Natural killer cell (primary cell): ENCODE data around the gene ROBO1. TPM values are rescaled to one million over a fixed set of nuclear protein-coding genes. Genes with fewer than 3 reads are reported as not detected.

Experiments
- ATAC-seq, 3 donors: fragments of 150-1000 bp in 2 of 3; fragments of 200-7000 bp in 1 of 3; cut with Tn5 transposase; 1 replicate in 1 of 3; 2 replicates in 2 of 3; pipeline ENCODE4 v1.10.0; 2021; ENCODE audit warnings: mild to moderate bottlenecking in 2 of 3, moderate library complexity in 2 of 3
- DNase-seq, 2 donors: peaks; one replicate each; pipeline versions ENCODE4 v3.0.0 to v3.0.0-alpha.2; 2013 to 2021; ENCODE audit warnings: mixed read lengths in 1 of 2
- H3K27ac ChIP-seq: one replicate; pipeline ENCODE4 v1.5.1; 2013; ENCODE audit warnings: mild to moderate bottlenecking, low read length
- H3K27me3 ChIP-seq: one replicate; pipeline ENCODE4 v1.6.1; 2013; ENCODE audit warnings: low read length; ENCODE audit not compliant: control insufficient read depth, insufficient read depth
- H3K36me3 ChIP-seq: one replicate; pipeline ENCODE4 v1.6.1; 2013; ENCODE audit warnings: low read length; ENCODE audit not compliant: control insufficient read depth, insufficient read depth
- H3K4me1 ChIP-seq: one replicate; pipeline ENCODE4 v1.6.1; 2013; ENCODE audit warnings: low read length; ENCODE audit not compliant: control insufficient read depth, insufficient read depth
- H3K4me3 ChIP-seq: one replicate; pipeline ENCODE4 v1.5.1; 2013; ENCODE audit warnings: low read length
- H3K9me3 ChIP-seq: one replicate; pipeline ENCODE4 v1.6.1; 2013; ENCODE audit warnings: low read length; ENCODE audit not compliant: control insufficient read depth, insufficient read depth
- H3K27ac Mint-ChIP-seq, 2 donors: one replicate each; pipeline ENCODE4 v1.8.0; 2022; ENCODE audit warnings: mild to moderate bottlenecking in 2 of 2, mixed read lengths in 2 of 2, moderate library complexity in 1 of 2
- H3K27me3 Mint-ChIP-seq, 2 donors: one replicate each; pipeline ENCODE4 v1.8.0; 2022; ENCODE audit warnings: low read depth in 2 of 2, mixed read lengths in 2 of 2
- H3K36me3 Mint-ChIP-seq: one replicate; pipeline ENCODE4 v1.8.0; 2022; ENCODE audit warnings: mixed read lengths
- H3K4me1 Mint-ChIP-seq, 2 donors: one replicate each; pipeline ENCODE4 v1.8.0; 2022; ENCODE audit warnings: mixed read lengths in 2 of 2
- H3K4me3 Mint-ChIP-seq: one replicate; pipeline ENCODE4 v1.8.0; 2022; ENCODE audit warnings: mild to moderate bottlenecking, moderate library complexity, mixed read lengths
- H3K9me3 Mint-ChIP-seq, 2 donors: one replicate each; pipeline ENCODE4 v1.8.0; 2022; ENCODE audit warnings: mixed read lengths in 2 of 2
- WGBS: methylation state at CpG from one replicate; pipeline ENCODE4 v1.1.7; 2013; ENCODE audit warnings: missing lambda C conversion rate; ENCODE audit not compliant: insufficient coverage; 5-methylcytosine and 5-hydroxymethylcytosine counted together
- intact Hi-C: fragments of 100-400 bp; cut with micrococcal nuclease; formaldehyde crosslinking; loops from one replicate; pipeline ENCODE4 v1.14.2; 2022
- total RNA-seq, 4 donors: library from RNA; stranded (reverse); fragments of 120-200 nt in 1 of 4; gene quantifications; one replicate each; pipeline versions ENCODE4 v1.2.3 to v1.2.4, GENCODE V29; 2013 to 2022
- TF ChIP-seq, protein P1 (sequence below): fragments of 200-600 bp; IDR thresholded peaks from one replicate; pipeline ENCODE4 v1.8.0; 2022; ENCODE audit warnings: antibody characterized with exemption

ROBO1 gene
- total RNA-seq, 3 donors from 2014 or later (not counting 1 experiment from before 2014, with no cell fraction given): 0.07 TPM; not detected in 2

DNA sequence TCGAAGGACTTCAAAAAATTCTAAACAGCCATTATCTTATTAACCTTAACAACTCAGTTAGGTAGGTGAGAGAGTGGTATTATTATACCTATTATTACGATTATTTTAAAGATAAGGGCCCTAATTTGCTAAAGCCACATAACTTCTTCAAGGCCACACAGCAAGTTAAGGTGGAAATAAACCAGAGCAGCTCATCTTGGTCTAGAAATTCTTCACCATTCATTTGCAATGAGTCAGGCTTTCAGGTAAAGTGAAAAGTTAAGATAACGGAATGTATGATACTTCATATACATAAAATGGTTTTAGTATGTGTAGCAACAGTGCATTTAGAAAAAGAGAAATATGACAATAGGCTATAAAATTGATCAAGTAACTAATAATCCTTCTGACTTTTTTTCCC is 920.2 kb downstream of the ROBO1 start:
- TF ChIP-seq, protein P1, sequence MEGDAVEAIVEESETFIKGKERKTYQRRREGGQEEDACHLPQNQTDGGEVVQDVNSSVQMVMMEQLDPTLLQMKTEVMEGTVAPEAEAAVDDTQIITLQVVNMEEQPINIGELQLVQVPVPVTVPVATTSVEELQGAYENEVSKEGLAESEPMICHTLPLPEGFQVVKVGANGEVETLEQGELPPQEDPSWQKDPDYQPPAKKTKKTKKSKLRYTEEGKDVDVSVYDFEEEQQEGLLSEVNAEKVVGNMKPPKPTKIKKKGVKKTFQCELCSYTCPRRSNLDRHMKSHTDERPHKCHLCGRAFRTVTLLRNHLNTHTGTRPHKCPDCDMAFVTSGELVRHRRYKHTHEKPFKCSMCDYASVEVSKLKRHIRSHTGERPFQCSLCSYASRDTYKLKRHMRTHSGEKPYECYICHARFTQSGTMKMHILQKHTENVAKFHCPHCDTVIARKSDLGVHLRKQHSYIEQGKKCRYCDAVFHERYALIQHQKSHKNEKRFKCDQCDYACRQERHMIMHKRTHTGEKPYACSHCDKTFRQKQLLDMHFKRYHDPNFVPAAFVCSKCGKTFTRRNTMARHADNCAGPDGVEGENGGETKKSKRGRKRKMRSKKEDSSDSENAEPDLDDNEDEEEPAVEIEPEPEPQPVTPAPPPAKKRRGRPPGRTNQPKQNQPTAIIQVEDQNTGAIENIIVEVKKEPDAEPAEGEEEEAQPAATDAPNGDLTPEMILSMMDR: no peak
- no peaks in the 10 kb centered on the region for H3K4me1 ChIP-seq
- H3K4me3 ChIP-seq: no peak overlapping the region
- H3K27me3 ChIP-seq: no peaks in the 10 kb centered on the region
- intact Hi-C loops: no loop called here
- H3K4me3 Mint-ChIP-seq: no peak overlapping the region
- DNase-seq (no peak), ATAC-seq (no peak)
- H3K4me1 Mint-ChIP-seq: no peaks in the 10 kb centered on the region
- H3K27ac ChIP-seq: no peak overlapping the region
- H3K36me3 ChIP-seq: no peaks in the 10 kb centered on the region
- WGBS: no CpG with 5 or more reads among the region's 3 CpGs
- no peaks in the 10 kb centered on the region for H3K36me3 Mint-ChIP-seq
- peaks cover 6 to 11% of the 10 kb centered on the region in 2 donors for H3K9me3 Mint-ChIP-seq
- H3K27ac Mint-ChIP-seq: no peak overlapping the region
- H3K27me3 Mint-ChIP-seq: no peaks in the 10 kb centered on the region
- no peaks in the 10 kb centered on the region for H3K9me3 ChIP-seq

DNA sequence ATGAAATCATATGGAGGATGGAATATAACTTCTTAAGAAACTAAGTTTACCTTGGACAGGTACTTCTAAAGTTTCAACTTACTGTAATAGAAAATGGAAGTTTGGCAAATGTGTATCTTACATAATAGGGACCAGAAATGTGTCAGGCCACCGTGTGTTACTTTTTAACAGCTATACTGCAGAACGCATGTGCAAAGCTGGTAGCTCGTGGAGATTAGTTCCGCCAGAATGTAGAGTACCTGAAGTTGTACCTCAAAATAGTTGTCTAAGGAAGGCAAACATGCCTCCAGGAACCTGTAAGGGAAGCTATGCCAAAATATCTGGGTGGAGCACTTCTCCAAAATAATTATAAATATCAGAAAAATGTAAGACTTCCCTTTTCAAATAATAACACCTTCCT is 920.6 kb downstream of the ROBO1 start:
- 74% methylated on average over 4 of the region's 4 CpGs for WGBS
- Histone ChIP-seq H3K36me3 (no peaks in the 10 kb centered on the region), H3K4me3 (no peak overlapping the region), H3K27me3 (no peaks in the 10 kb centered on the region), H3K9me3 (no peaks in the 10 kb centered on the region), H3K4me1 (no peaks in the 10 kb centered on the region), H3K27ac (no peak overlapping the region)
- no peak for DNase-seq
- H3K4me1 Mint-ChIP-seq: no peaks in the 10 kb centered on the region
- H3K27ac Mint-ChIP-seq: no peak overlapping the region
- H3K27me3 Mint-ChIP-seq: no peaks in the 10 kb centered on the region
- ATAC-seq: no peak
- intact Hi-C loops: no loop called here
- H3K4me3 Mint-ChIP-seq: no peak overlapping the region
- TF ChIP-seq, protein P1: no peak
- no peaks in the 10 kb centered on the region for H3K36me3 Mint-ChIP-seq
- H3K9me3 Mint-ChIP-seq: peaks cover 4 to 7% of the 10 kb centered on the region in 2 donors

DNA sequence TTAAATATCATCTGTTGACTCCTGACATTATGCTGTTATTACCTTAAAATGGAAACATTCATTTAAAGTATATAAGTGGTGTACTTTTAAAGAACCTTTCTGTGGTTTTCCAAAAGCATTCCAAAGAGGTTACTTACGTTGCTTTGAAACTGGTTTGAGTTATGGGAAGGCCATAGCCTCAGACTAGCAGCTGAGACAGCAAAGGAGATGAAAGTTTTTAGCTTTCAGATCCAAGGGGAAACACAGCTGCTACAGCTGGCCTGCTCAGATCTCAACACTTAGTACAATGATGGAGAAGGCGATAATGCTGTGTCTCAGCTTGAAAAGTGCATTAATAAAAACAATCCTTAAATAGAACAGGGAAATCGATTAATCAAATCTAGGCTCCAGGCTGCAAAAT is 921.1 kb downstream of the ROBO1 start:
- intact Hi-C loops: no loop called here
- 38% methylated on average over 1 of the region's 3 CpGs for WGBS

DNA sequence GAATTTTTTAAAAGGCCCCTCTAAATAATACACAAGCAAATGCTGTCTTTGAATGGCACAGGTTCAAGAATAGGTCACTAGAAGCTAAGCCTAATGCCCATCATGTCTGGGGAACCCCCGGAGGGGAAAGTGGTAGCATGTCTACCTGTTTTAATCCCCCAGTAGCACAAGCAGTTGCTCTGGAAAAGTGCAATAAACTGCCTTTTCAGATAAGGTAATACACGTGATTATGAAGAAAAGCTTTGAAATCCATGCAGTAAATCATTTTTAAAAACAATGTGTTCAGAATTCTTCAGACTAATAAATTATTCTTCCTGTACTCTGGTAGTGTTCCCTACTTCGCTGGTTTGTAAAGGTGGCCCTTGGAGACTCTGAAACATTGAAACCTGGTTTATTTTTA is 922.2 kb downstream of the ROBO1 start:
- Histone ChIP-seq H3K4me3 (no peak overlapping the region), H3K4me1 (no peaks in the 10 kb centered on the region), H3K36me3 (no peaks in the 10 kb centered on the region), H3K27me3 (no peaks in the 10 kb centered on the region), H3K9me3 (no peaks in the 10 kb centered on the region), H3K27ac (no peak overlapping the region)
- ATAC-seq (no peak), DNase-seq (no peak)
- peaks cover 4 to 10% of the 10 kb centered on the region in 2 donors for H3K9me3 Mint-ChIP-seq
- H3K27ac Mint-ChIP-seq: no peak overlapping the region
- no peak overlapping the region for H3K4me3 Mint-ChIP-seq
- intact Hi-C loops: no loop called here
- H3K36me3 Mint-ChIP-seq: no peaks in the 10 kb centered on the region
- no peaks in the 10 kb centered on the region for H3K27me3 Mint-ChIP-seq
- 33% methylated on average over 2 of the region's 3 CpGs for WGBS
- TF ChIP-seq, protein P1: no peak
- no peaks in the 10 kb centered on the region for H3K4me1 Mint-ChIP-seq

More for the DNA sequence above, 921.1 kb downstream of the ROBO1 start:
- TF ChIP-seq, protein P1: no peak
- Histone ChIP-seq H3K4me3 (no peak overlapping the region), H3K9me3 (no peaks in the 10 kb centered on the region), H3K36me3 (no peaks in the 10 kb centered on the region), H3K4me1 (no peaks in the 10 kb centered on the region), H3K27ac (no peak overlapping the region), H3K27me3 (no peaks in the 10 kb centered on the region)
- ATAC-seq (no peak), DNase-seq (no peak)
- H3K9me3 Mint-ChIP-seq: peaks cover 4 to 7% of the 10 kb centered on the region in 2 donors
- H3K4me1 Mint-ChIP-seq: no peaks in the 10 kb centered on the region
- H3K36me3 Mint-ChIP-seq: no peaks in the 10 kb centered on the region
- no peak overlapping the region for H3K27ac Mint-ChIP-seq
- H3K27me3 Mint-ChIP-seq: no peaks in the 10 kb centered on the region
- H3K4me3 Mint-ChIP-seq: no peak overlapping the region
